BJ (cell line): ENCODE measurements around the gene RHO. TPM values are rescaled to one million over a fixed set of nuclear protein-coding genes. Genes with fewer than 3 reads are reported as not detected.

Experiments used
- CTCF ChIA-PET: fragments of 350-600 bp; formaldehyde crosslinking; extraction: SDS; loops from one replicate; lab custom pipeline; 2021; ENCODE audit warnings: antibody characterized with exemption, inconsistent platforms; lab: Yijun Ruan, JAX
- POLR2A ChIA-PET: fragments of 300-600 bp; sonication (Branson Sonifier 250); formaldehyde crosslinking; extraction: SDS; loops from one replicate; lab custom pipeline; 2021; ENCODE audit warnings: antibody characterized with exemption; lab: Charles Lee
- DNase-seq: peaks from one replicate; pipeline ENCODE4 v3.0.0-alpha.2; 2011; ENCODE audit warnings: low read depth
- H3K27me3 ChIP-seq: 2 replicates; pipeline ENCODE4 v1.6.0; 2011; ENCODE audit warnings: low read length; ENCODE audit not compliant: control insufficient read depth, insufficient read depth
- H3K36me3 ChIP-seq: 2 replicates; pipeline ENCODE4 v1.5.1; 2011; ENCODE audit warnings: low read length; ENCODE audit not compliant: control insufficient read depth, insufficient read depth
- H3K4me3 ChIP-seq: 2 replicates; pipeline ENCODE4 v1.5.1; 2011; ENCODE audit warnings: low read depth, mild to moderate bottlenecking, control low read depth, low read length
- polyA plus RNA-seq: library from polyadenylated mRNA; depleted of rRNA; stranded (reverse); fragments of >200 nt; gene quantifications from 2 replicates; pipeline ENCODE4 v1.2.3, GENCODE V29; 2011
- TF ChIP-seq, protein P1 (sequence below): IDR thresholded peaks from 2 replicates; pipeline ENCODE4 v1.5.1; 2011; ENCODE audit warnings: low read depth, mild to moderate bottlenecking, control low read depth, inconsistent platforms, low read length, moderate library complexity; ENCODE audit not compliant: insufficient read depth

The RHO gene
- polyA plus RNA-seq, 1 experiment = not detected

DNA sequence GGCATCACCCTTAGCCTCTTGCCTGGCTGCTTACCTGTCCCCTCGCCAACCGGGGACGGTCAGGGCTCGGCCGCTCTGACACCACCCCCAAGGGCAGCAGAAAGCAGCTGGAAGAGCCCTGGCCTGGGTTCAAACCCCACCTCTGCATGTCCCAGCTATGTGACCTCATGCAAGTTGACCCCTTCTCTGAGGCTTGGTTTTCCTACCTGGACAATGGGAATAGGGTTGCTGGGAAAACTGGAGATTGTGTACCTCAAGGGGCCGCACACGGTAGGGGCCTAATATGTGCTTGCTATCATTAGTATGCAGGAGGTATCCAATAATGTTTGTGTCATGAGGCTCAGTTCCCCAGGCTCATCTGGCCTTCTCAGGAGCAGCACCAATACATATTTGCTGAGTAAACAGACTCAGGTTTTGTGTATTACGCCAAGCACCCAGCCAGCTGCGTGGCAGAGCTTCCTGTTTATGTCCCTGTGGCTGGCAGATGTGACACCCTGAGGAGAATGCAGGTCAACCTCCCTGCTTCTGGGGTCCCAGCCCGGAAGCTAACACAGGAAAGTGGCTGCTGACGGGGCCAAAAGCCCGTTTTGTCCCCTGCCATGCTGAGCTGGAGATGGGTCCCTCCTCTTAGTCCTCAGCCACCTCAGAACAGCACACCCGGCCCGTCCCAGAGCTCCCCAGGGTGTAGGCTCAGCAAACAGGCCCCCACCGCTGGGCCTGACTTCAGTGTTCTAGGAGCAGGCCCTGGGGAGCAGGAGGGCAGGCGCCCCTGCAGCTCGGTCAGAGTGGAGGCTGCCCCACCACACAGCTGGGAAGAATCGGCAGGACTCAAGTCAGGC lies 48.3 kb downstream of the RHO start:
- Histone ChIP-seq H3K27me3 (no peaks in the 10 kb centered on the region), H3K36me3 (peaks cover 33% of the 10 kb centered on the region), H3K4me3 (no peak overlapping the region)
- TF ChIP-seq, protein P1, sequence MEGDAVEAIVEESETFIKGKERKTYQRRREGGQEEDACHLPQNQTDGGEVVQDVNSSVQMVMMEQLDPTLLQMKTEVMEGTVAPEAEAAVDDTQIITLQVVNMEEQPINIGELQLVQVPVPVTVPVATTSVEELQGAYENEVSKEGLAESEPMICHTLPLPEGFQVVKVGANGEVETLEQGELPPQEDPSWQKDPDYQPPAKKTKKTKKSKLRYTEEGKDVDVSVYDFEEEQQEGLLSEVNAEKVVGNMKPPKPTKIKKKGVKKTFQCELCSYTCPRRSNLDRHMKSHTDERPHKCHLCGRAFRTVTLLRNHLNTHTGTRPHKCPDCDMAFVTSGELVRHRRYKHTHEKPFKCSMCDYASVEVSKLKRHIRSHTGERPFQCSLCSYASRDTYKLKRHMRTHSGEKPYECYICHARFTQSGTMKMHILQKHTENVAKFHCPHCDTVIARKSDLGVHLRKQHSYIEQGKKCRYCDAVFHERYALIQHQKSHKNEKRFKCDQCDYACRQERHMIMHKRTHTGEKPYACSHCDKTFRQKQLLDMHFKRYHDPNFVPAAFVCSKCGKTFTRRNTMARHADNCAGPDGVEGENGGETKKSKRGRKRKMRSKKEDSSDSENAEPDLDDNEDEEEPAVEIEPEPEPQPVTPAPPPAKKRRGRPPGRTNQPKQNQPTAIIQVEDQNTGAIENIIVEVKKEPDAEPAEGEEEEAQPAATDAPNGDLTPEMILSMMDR = no peak
- CTCF ChIA-PET = interaction anchor here (0.8 to 2.4 kb wide), 6 partner anchors 10 to 87 kb away, joined by 3 to 7 read pairs (median 4); no protein-coding TSS in a partner anchor
- POLR2A ChIA-PET = interaction anchor here (0.6 kb wide), 2 partner anchors 16 to 23 kb away, joined by 3 to 14 read pairs; no protein-coding TSS in a partner anchor
- no peak for DNase-seq

DNA sequence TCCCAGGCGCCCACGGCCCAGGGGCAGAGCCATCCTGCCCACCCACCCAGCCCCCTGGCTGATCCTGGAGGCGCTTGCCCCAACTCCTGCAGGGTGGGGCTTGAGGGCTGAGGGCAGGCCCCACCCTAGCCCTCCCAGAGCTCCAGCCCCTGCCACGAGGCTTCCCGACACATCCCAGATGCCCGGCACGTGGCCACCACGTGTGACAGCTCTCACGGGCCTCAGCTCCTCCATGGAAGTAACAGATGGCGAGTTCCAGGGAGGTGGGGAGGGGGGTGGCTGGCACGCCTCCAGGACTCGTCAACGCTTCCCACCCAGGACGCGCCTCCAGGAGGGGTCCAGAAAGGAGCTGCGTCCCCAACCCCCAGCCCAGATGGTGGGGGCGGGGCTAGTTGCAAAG lies 48.9 kb downstream of the RHO start:
- DNase-seq = no peak
- Histone ChIP-seq H3K4me3 (no peak overlapping the region), H3K36me3 (peaks cover 34% of the 10 kb centered on the region), H3K27me3 (no peaks in the 10 kb centered on the region)
- TF ChIP-seq, protein P1 = no peak
- POLR2A ChIA-PET = interaction anchor here (0.6 kb wide), 1 partner anchor 24 kb away, joined by 14 read pairs; no protein-coding TSS in a partner anchor
- CTCF ChIA-PET = interaction anchor here (1.2 to 2.4 kb wide), 4 partner anchors 13 to 87 kb away, joined by 4 to 7 read pairs (median 6); no protein-coding TSS in a partner anchor

DNA sequence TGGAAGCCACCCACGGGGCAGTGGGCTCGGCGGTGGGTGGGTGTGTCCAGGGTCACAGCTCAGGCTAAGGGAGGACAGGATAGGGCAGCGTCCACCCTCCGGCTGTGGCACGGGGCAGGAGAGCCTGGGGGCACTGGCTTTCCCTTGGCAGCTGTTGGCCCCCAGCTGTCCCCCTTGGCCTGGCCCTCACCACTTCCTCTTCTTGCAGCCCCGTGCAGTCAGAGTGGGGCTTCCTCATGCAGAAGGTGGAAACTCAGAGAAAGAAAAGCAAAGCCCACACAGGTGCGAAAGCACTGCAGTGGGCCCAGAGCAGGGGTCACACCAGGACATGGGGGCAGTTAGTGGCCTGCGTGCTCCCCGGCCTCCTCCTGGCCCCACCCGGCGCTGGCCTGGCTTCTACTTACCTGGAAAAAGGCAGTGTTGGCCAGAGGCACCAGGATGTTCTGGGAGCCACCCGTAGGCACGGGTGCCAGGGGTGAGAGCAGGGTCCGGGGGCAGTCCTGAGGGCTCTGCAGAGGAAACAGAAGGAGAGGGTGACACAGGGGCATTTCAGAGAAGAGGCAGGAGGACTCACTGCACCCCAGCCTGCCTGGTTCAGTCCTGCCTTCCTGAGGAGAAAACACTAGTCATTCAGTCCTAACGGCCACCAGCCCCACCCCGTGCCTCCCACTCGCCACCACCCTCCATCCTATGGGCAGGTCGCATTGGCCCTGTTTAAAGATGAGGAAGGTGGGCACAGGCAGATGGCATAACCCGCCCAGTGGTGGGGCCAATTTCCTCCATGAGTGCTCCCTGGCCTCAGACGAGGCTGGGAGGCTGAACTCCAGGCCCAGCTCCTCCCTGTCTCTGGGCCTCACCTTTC lies 49.7 kb downstream of the RHO start:
- TF ChIP-seq, protein P1 = no peak
- ChIA-PET POLR2A (interaction anchor here (0.6 kb wide), 1 partner anchor 351 kb away, joined by 5 read pairs; no protein-coding TSS in a partner anchor), CTCF (interaction anchor here (0.6 to 2.4 kb wide), 7 partner anchors 13 to 88 kb away, joined by 3 to 7 read pairs (median 4); no protein-coding TSS in a partner anchor)
- Histone ChIP-seq H3K36me3 (peaks cover 35% of the 10 kb centered on the region), H3K4me3 (no peak overlapping the region), H3K27me3 (no peaks in the 10 kb centered on the region)
- DNase-seq = no peak

- POLR2A ChIA-PET = no interaction called here
These were observed 51.6 kb downstream of the RHO start for GRCh38 chr3:129579991-129580390.

More at GRCh38 chr3:129579991-129580390, 51.6 kb downstream of the RHO start:
- Histone ChIP-seq H3K4me3 (no peak overlapping the region), H3K27me3 (no peaks in the 10 kb centered on the region), H3K36me3 (peaks cover 35% of the 10 kb centered on the region)
- CTCF ChIA-PET = interaction anchor here (1.5 kb wide), 1 partner anchor 9 kb away, joined by 3 read pairs; no protein-coding TSS in a partner anchor
- TF ChIP-seq, protein P1 = no peak
- no peak for DNase-seq
